Measurements from ENCODE around the gene PPM1H.

PPM1H gene

GRCh38 chr12:62606654-62607053 lies 328.3 kb downstream of the PPM1H start:
- no peak for DNase-seq (ENCODE audit: low read depth in 3 of 3)

DNA sequence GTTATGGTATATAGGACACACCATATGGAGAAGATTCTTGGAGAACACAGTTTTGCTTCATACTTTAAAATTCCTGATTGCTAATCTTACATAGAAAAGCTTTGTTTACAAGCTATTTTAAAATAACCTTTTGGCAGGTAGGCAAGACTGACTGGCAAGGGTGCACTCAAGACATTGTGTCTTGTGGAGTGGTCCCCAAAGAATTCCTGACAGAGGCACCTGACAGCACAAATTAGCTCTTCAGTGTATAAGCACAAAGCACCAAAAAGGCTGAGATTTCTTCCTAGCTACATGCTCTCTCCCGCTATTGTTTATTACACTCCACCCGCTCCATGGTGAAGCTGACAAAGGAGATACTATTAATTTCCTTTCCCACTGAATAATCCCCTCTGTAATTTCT lies 329.0 kb downstream of the PPM1H start:
- DNase-seq (ENCODE audit: low read depth in 3 of 3), result no peak

- no peak for DNase-seq (ENCODE audit: low read depth in 3 of 3)
Observed at GRCh38 chr12:62604871-62605270, 330.1 kb downstream of the PPM1H start.

GRCh38 chr12:62604373-62604772 lies 330.6 kb downstream of the PPM1H start:
- no peak for DNase-seq (ENCODE audit: low read depth in 3 of 3)

DNA sequence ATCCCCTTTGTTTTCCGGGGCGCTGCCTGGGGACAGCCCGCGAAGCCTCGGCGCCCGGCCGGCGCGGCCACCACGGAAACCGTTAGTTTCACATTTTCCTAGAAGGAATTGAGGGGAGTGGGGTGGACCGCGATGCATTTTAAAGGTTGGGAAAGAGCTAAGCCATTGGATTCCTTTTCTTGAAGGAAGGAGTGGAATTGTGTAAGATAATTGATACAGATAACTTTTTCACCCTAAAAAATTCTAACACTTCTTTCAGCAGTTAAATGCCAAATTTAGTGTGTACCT lies 331.2 kb downstream of the PPM1H start:
- no peak for DNase-seq (ENCODE audit: low read depth in 3 of 3)

DNA sequence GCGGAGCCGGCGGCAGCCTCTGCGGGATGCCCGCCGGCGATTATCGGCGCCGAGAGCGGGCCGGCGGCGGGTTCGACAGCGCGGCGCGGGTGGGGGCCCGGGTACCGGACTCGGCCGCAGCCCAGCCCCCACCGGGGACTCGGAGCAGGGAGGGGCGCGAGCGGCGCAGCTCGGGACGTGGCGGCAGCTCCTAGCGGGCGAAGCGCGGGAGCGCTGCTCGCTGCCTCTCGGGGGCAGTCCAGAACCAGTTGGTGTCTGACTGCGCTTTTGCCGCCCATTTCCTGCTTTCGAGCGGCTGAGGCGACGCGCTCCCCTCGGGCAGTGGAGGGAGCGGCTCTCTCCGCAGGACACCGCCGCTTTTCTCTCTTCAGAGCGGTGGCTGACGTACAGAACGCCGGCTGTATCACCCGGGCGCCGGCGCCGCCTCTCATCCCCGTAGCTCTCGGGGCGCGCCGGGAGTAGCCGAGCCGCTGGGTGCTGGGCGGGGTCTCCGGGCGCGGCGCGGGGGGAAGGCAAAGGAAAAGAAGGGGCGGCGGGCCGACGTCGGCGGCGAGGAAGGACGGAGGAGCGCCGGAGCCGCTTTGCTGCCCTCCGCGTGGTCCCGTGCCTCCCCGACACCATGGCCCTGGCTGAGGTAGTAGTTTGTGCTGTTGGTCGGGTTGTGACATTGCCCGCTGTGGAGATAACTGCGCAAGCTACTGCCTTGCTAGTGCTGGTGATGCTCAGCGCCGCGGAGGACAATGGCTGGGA lies 331.7 kb downstream of the PPM1H start:
- DNase-seq (ENCODE audit: low read depth in 3 of 3), result peak; percentile 51 to 67 (median 66)

- peak; percentile 77 for DNase-seq (ENCODE audit: low read depth in 3 of 3)
Observed at GRCh38 chr12:62602255-62603060, 332.5 kb downstream of the PPM1H start.

- no peak for DNase-seq (ENCODE audit: low read depth in 3 of 3)
Observed at GRCh38 chr12:62601765-62602164, 333.2 kb downstream of the PPM1H start.

DNA sequence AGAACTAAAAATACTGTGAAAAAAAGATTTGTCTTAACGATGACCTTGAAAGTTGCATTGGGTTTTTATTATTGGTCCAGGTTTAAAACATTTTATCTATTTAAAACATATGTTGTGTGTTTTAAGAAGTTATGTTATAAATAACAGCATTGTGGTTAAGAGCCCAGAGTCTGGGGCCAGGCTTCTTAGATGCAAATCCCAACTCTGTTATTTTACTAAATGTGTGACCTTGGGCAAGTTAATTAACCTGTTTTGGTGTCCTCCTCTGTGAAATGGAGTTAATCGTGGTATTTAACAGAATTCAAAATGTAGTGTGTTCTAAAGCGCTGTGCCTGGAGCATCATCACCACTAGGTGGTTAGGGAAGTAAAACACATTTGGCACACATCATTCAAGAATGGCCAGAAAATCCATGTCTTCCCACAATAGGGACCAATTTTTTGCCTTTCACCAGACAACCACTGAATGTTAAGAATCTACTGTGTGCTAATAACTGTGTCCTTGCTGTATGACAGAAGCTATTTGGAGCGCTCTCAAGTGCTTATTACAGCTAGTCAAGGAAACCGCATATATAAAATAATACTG lies 335.0 kb downstream of the PPM1H start:
- no peak for DNase-seq (ENCODE audit: low read depth in 3 of 3)

DNA sequence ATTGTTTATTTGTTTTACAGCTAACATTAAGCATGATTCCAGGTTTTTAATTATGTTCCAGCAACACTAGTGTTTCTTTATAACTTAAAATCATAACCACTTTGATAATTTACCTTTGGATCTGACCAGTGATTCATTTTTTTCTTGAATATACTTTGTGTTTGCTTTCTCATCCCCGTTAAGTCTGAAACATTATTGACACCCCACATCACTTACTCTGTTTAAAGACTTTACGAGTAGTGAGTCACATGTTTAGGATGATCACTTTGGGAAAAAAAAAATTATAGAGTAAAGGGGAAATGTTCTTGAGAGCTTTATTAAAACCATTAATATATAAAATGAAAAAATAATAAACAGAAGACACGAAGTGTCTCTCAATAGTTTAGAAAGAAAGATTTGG lies 336.1 kb downstream of the PPM1H start:
- no peak for DNase-seq (ENCODE audit: low read depth in 3 of 3)

DNA sequence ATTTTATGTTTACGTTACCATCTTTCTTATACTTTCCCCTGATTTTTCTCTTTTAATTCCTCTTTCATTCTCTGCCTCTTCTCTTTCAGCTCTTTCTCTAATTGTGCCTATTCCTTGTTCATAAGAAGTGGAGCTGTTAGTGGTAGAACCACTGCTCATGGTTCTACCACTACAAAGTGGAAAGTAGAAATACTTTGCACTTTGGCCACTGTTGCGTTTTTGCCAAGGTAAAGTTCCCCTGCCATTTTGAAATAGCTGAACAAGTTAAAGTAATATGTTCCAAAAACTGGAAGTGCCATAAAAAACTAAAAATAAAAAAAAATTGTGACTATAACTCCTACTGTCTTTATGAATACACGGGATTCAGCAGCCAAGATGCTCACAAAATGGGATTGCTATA lies 337.7 kb downstream of the PPM1H start:
- no peak for DNase-seq (ENCODE audit: low read depth in 3 of 3)

Data from stimulated activated CD4-positive, alpha-beta T cell treated with anti-CD3 and anti-CD28 coated beads, TNF-alpha, amount 100 ng/mL, for 48 hours (primary cell).